Mucosa of descending colon (tissue), 3 donors: ENCODE results near the gene RAD52. TPM values are rescaled to one million over a fixed set of nuclear protein-coding genes. Genes with fewer than 3 reads are reported as not detected.

ENCODE experiments used
- ATAC-seq: fragments of 200-7000 bp; cut with Tn5 transposase; one replicate; pipeline ENCODE4 v1.9.1; 2020; ENCODE audit warnings: mild to moderate bottlenecking, moderate library complexity
- DNase-seq, 3 donors: peaks; one replicate each; pipeline ENCODE4 v3.0.0-alpha.2; 2020
- H3K36me3 ChIP-seq: fragments of 200-600 bp; one replicate; pipeline ENCODE4 v1.8.0; 2021; ENCODE audit warnings: low read depth, mild to moderate bottlenecking
- H3K4me1 ChIP-seq: fragments of 200-600 bp; one replicate; pipeline ENCODE4 v1.8.0; 2021; ENCODE audit warnings: low read depth, mild to moderate bottlenecking
- H3K4me3 ChIP-seq: fragments of 200-600 bp; one replicate; pipeline ENCODE4 v1.8.0; 2021; ENCODE audit warnings: mild to moderate bottlenecking
- H3K9me3 ChIP-seq: fragments of 200-600 bp; one replicate; pipeline ENCODE4 v1.8.0; 2021; ENCODE audit warnings: mild to moderate bottlenecking
- intact Hi-C, 2 donors: fragments of 100-400 bp; cut with DNase I in 1 of 2; cut with micrococcal nuclease in 1 of 2; formaldehyde crosslinking; loops; one replicate each; pipeline versions ENCODE4 v1.11.0 to v1.11.1; 2022; cut with DNase I, micrococcal nuclease
- total RNA-seq, 3 donors: library from RNA; stranded (reverse); fragmentation: NEBNext Ultra II Directional in 2 of 3; extraction: Animal tissue kit (Norgen Biotek cat#: 25700) in 2 of 3; gene quantifications; one replicate each; pipeline versions ENCODE4 v1.2.1 to v1.2.4, GENCODE V29; 2021 to 2023
- TF ChIP-seq, protein P1 (sequence below): fragments of 200-600 bp; IDR thresholded peaks from one replicate; pipeline ENCODE4 v1.8.0; 2022; ENCODE audit warnings: antibody characterized with exemption, mild to moderate bottlenecking
- donor health status: DM: no; HTN: no; CAD: no; lungs with moderate emphysema.
- donor health status: DM: no; HTN: no; CAD: no.
- donor health status: DM: no; HTN: yes; CAD: no.

RAD52 gene
- total RNA-seq, 3 donors from 2014 or later = 16.3 to 32.0 (median 28.9) TPM

DNA sequence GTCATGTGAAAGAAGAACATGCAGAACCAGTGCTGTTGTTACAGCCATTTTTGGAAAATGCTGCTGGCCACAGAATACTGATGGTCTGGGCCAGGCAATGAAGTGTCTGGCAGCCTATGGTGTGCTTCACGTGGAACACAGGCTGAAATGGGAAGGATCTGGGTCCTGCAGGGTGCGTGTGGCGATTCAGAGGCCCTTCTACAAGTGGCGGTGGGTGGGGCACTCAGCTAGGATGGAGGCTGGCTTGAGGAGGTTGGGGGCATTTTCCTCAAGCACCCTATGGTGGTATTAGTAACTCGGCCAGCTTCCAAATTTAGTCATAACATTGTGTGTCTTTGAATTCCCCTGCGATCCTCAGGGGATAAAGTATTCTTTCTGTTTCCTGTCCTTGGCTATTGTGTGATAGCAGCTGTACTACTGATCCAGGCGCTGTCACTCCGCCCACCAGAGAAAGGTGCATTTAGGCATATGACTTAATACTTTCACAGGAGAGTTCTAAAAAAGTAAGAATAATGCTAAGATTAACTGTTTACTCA is 9.2 kb upstream of the RAD52 start:
- intact Hi-C loops = no loop called here
- TF ChIP-seq, protein P1, sequence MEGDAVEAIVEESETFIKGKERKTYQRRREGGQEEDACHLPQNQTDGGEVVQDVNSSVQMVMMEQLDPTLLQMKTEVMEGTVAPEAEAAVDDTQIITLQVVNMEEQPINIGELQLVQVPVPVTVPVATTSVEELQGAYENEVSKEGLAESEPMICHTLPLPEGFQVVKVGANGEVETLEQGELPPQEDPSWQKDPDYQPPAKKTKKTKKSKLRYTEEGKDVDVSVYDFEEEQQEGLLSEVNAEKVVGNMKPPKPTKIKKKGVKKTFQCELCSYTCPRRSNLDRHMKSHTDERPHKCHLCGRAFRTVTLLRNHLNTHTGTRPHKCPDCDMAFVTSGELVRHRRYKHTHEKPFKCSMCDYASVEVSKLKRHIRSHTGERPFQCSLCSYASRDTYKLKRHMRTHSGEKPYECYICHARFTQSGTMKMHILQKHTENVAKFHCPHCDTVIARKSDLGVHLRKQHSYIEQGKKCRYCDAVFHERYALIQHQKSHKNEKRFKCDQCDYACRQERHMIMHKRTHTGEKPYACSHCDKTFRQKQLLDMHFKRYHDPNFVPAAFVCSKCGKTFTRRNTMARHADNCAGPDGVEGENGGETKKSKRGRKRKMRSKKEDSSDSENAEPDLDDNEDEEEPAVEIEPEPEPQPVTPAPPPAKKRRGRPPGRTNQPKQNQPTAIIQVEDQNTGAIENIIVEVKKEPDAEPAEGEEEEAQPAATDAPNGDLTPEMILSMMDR = no peak
- Histone ChIP-seq H3K36me3 (no peaks in the 10 kb centered on the region), H3K9me3 (no peaks in the 10 kb centered on the region), H3K4me3 (no peak overlapping the region), H3K4me1 (no peaks in the 10 kb centered on the region)
- ATAC-seq (no peak), DNase-seq (no peak)

DNA sequence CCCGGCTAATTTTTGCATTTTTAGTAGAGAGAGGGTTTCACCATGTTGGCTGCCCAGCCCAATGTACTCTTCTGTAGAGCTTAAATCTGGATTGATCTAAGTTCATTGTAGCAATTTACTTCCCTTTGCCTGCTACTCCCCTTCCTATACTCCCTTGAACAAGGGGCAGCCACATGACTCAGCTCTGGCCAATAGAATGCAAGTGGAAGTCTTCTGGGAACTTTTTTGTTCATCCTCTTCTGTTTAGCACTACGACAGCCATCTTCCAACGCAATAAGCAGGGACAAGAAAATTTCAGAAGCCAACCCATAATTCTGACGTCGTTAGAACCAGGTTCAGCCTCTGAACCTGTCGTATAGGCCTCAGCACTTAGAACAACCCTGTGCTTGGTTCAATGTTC is 6.4 kb upstream of the RAD52 start:
- no peak for DNase-seq
- no peaks in the 10 kb centered on the region for H3K36me3 ChIP-seq
- intact Hi-C loops = no loop called here

DNA sequence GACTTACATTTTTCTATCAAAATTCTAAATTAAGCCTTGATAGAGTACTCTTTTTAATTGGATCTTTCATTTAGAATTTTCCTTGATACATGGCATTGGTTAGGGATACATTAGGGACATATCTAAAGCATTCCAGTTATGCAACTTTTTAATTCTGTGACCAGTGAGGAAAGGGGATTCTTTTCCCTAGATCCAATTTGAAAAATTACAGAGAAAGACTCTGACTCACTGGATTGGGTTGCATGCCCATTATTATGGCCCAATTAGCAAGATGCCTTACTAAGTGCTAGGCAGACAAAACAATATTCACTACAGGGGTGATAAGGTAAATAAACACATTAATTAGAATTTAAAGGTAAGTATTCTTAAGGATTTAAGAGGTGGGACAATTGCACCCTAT is 5.2 kb upstream of the RAD52 start:
- H3K36me3 ChIP-seq = peaks cover under 1% of the 10 kb centered on the region
- intact Hi-C loops = no loop called here
- H3K4me1 ChIP-seq = peaks cover 10% of the 10 kb centered on the region
- no peak for DNase-seq
- H3K9me3 ChIP-seq = no peaks in the 10 kb centered on the region
- TF ChIP-seq, protein P1 = no peak
- no peak overlapping the region for H3K4me3 ChIP-seq
- ATAC-seq = no peak

More for the DNA sequence above, 6.4 kb upstream of the RAD52 start:
- H3K4me1 ChIP-seq = peaks cover 5% of the 10 kb centered on the region
- no peaks in the 10 kb centered on the region for H3K9me3 ChIP-seq
- TF ChIP-seq, protein P1 = no peak
- H3K4me3 ChIP-seq = no peak overlapping the region
- ATAC-seq = no peak

DNA sequence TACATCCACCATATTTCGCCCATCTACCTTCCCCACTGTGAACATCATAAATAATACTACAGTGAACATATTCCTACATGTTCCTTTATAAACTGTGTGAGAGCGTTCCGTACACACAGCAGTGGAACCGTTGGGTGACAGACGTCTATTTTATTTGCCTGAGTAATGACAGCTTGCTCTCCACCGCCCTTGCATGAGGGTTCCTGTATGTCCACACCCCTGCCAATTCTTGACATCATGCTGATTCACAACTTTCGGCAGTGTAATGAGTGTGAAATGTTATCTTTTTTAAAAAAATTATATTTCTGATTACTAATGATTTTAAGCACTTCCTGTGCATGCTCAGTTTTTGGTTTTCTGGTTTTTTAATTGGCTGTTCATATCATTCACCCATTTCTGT is 4.3 kb upstream of the RAD52 start:
- DNase-seq (no peak), ATAC-seq (no peak)
- Histone ChIP-seq H3K36me3 (peaks cover 3% of the 10 kb centered on the region), H3K4me3 (no peak overlapping the region), H3K9me3 (no peaks in the 10 kb centered on the region), H3K4me1 (peaks cover 13% of the 10 kb centered on the region)
- intact Hi-C loops = no loop called here
- TF ChIP-seq, protein P1 = no peak

DNA sequence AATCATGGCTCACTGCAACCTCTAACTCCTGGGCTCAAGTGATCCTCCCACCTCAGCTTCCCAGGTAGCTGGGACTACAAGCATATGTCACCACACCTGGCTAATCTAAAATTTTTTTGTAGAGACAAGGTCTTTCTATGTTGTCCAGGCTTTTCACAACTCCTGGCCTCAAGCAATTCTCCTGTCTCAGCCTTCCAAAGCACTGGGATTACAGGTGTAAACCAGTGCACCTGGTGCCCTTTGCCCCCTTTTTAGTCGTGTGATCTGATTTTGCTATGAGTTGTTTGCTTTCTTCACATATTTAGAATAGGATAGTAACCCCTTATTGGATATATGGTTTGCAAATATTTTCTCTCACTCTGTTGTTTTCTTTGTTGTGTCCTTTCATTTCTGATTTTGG is 1.7 kb upstream of the RAD52 start:
- intact Hi-C loops = no loop called here
- DNase-seq (peak in 1 of 3 donors; percentile 28), ATAC-seq (no peak)
- H3K36me3 ChIP-seq = peaks cover 3% of the 10 kb centered on the region
- H3K9me3 ChIP-seq = no peaks in the 10 kb centered on the region
- peaks cover 22% of the 10 kb centered on the region for H3K4me1 ChIP-seq
- H3K4me3 ChIP-seq = no peak overlapping the region
- TF ChIP-seq, protein P1 = no peak

DNA sequence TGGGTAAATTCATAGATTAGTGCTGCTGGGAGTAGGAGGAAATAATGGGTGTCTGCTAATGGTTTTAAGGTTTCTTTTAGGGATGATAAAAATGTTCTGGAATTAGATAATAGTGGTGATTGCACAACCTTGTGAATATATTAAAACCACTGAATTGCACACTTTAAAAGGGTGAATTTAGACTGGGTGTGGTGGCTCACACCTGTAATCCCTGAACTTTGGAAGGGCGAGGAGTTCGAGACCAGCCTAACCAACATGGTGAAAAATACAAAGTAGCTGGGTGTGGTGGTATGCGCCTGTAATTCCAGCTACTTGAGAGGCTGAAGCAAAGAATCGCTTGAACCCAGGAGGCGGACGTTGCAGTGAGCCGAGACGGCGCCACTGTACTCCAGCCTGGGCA is 1.3 kb downstream of the RAD52 start:
- TF ChIP-seq, protein P1 = no peak
- ATAC-seq = peak; percentile 5
- Histone ChIP-seq H3K9me3 (no peaks in the 10 kb centered on the region), H3K36me3 (peaks cover 3% of the 10 kb centered on the region), H3K4me3 (peak overlapping the region; percentile 61), H3K4me1 (peaks cover 22% of the 10 kb centered on the region)
- DNase-seq = peak in 2 of 3 donors; percentile 44 to 53
- intact Hi-C loops = loop anchor here in 1 of 2 donors (10.0 kb wide), 1 partner anchor 373 kb away; no protein-coding TSS in a partner anchor
